Endometrial microvascular endothelial cells (primary cell): ENCODE results near the gene TNS3. TPM values are rescaled to one million over a fixed set of nuclear protein-coding genes. Genes with fewer than 3 reads are reported as not detected.

Experiments
- in situ Hi-C: cut with HindIII; loops from 2 replicates; pipeline ENCODE4 v1.10.0; 2017; ENCODE audit warnings: low sequenced_read_pairs, low pct_unique_long_range_greater_than_20kb; ENCODE audit errors: inconsistent ontology term
- total RNA-seq: library from RNA; depleted of rRNA; stranded (reverse); fragments of >200 nt; gene quantifications from one replicate; pipeline ENCODE4 v1.2.3, GENCODE V29; 2015; ENCODE audit errors: inconsistent ontology term

Gene TNS3
- total RNA-seq, 1 donor from 2014 or later = 45.0 TPM

GRCh38 chr7:47227762-47228177, 354.1 kb downstream of the TNS3 start:
- in situ Hi-C loops = no loop called here

- in situ Hi-C loops = no loop called here
Measured at GRCh38 chr7:47226696-47227095, 355.2 kb downstream of the TNS3 start.

- in situ Hi-C loops = no loop called here
Measured at GRCh38 chr7:47225387-47226131, 356.4 kb downstream of the TNS3 start.
